ENCODE results near the gene NTN5. TPM values are rescaled to one million over a fixed set of nuclear protein-coding genes. Genes with fewer than 3 reads are reported as not detected.
A peak's percentile ranks its signal among the peaks of the same experiment; 100 is the strongest.

Gene NTN5
- total RNA-seq, 3 donors from 2014 or later (not counting 1 experiment from before 2014, with no cell fraction given): 1.3 to 3.4 (median 2.1) TPM

DNA sequence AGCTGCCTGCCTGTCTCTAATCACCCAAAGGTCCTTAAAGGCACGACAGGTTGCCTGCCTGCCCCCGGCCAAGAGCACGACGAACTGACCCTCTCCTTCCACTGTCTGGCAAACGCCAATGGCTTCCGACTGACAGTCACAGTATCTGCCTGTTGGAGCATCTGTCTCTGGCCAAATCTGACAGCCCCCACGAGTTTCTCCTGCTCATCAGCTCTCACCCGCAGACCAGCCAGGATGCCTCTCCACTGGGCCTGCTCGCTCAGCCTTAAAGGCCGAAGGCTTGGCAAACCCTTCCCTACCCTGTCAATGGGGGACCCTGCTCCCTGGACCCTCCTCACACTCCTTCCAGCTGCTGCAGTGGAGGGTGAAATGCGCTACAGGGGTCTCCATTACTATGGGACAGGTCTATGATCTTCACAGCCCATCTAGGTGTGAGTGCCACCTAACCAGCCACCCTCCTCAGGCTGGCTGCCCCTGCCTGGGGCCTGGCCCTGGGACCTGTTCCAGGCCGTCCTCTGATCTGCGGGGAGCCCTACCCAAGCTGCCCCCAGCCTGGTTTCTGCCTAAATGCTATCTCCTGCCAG lies 58.9 kb downstream of the NTN5 start:
- H3K27ac ChIP-seq (ENCODE audit: low read length): no peak overlapping the region
- no peak overlapping the region for H3K4me3 ChIP-seq (ENCODE audit: low read length)
- Mint-ChIP-seq H3K27ac (peak overlapping the region; percentile 59 to 63), H3K9me3 (no peaks in the 10 kb centered on the region), H3K4me1 (peaks cover 22 to 27% of the 10 kb centered on the region in 2 donors), H3K4me3 (no peak overlapping the region), H3K36me3 (no peaks in the 10 kb centered on the region), H3K27me3 (ENCODE audit: low read depth in 2 of 2) (no peaks in the 10 kb centered on the region)
- no peak for ATAC-seq
- intact Hi-C loops (cut with micrococcal nuclease): no loop called here
- H3K4me1 ChIP-seq (ENCODE audit: control insufficient read depth, insufficient read depth, low read length): peaks cover 28% of the 10 kb centered on the region
- WGBS (ENCODE audit: insufficient coverage): 85% methylated on average over 13 of the region's 13 CpGs
- H3K9me3 ChIP-seq (ENCODE audit: control insufficient read depth, insufficient read depth, low read length): no peaks in the 10 kb centered on the region
- TF ChIP-seq, protein P1, sequence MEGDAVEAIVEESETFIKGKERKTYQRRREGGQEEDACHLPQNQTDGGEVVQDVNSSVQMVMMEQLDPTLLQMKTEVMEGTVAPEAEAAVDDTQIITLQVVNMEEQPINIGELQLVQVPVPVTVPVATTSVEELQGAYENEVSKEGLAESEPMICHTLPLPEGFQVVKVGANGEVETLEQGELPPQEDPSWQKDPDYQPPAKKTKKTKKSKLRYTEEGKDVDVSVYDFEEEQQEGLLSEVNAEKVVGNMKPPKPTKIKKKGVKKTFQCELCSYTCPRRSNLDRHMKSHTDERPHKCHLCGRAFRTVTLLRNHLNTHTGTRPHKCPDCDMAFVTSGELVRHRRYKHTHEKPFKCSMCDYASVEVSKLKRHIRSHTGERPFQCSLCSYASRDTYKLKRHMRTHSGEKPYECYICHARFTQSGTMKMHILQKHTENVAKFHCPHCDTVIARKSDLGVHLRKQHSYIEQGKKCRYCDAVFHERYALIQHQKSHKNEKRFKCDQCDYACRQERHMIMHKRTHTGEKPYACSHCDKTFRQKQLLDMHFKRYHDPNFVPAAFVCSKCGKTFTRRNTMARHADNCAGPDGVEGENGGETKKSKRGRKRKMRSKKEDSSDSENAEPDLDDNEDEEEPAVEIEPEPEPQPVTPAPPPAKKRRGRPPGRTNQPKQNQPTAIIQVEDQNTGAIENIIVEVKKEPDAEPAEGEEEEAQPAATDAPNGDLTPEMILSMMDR (IDR thresholded peaks at IDR 0.05): no peak
- peaks cover 33% of the 10 kb centered on the region for H3K36me3 ChIP-seq (ENCODE audit: control insufficient read depth, insufficient read depth, low read length)
- DNase-seq: no peak
- no peaks in the 10 kb centered on the region for H3K27me3 ChIP-seq (ENCODE audit: control insufficient read depth, insufficient read depth, low read length)

GRCh38 chr19:48613024-48613851 lies 59.6 kb downstream of the NTN5 start:
- peaks cover 33% of the 10 kb centered on the region for H3K36me3 ChIP-seq (ENCODE audit: control insufficient read depth, insufficient read depth, low read length)
- TF ChIP-seq, protein P1 (IDR thresholded peaks at IDR 0.05): no peak
- Mint-ChIP-seq H3K27me3 (ENCODE audit: low read depth in 2 of 2) (no peaks in the 10 kb centered on the region), H3K36me3 (no peaks in the 10 kb centered on the region), H3K27ac (peak overlapping the region in 1 of 2 donors; percentile 59), H3K9me3 (no peaks in the 10 kb centered on the region), H3K4me1 (peaks cover 15 to 24% of the 10 kb centered on the region in 2 donors), H3K4me3 (no peak overlapping the region)
- H3K4me3 ChIP-seq (ENCODE audit: low read length): no peak overlapping the region
- H3K27ac ChIP-seq (ENCODE audit: low read length): no peak overlapping the region
- DNase-seq: no peak
- 90% methylated on average over 39 of the region's 39 CpGs for WGBS (ENCODE audit: insufficient coverage)
- peak in 1 of 3 donors; percentile 7 for ATAC-seq
- H3K4me1 ChIP-seq (ENCODE audit: control insufficient read depth, insufficient read depth, low read length): peaks cover 28% of the 10 kb centered on the region
- intact Hi-C loops (cut with micrococcal nuclease): no loop called here
- no peaks in the 10 kb centered on the region for H3K9me3 ChIP-seq (ENCODE audit: control insufficient read depth, insufficient read depth, low read length)
- no peaks in the 10 kb centered on the region for H3K27me3 ChIP-seq (ENCODE audit: control insufficient read depth, insufficient read depth, low read length)

- no peaks in the 10 kb centered on the region for H3K36me3 Mint-ChIP-seq
- ATAC-seq (no peak), DNase-seq (no peak)
- 96% methylated on average over 14 of the region's 14 CpGs for WGBS (ENCODE audit: insufficient coverage)
- H3K4me1 Mint-ChIP-seq: peaks cover 1 to 12% of the 10 kb centered on the region in 2 donors
- Histone ChIP-seq H3K27ac (ENCODE audit: low read length) (no peak overlapping the region), H3K27me3 (ENCODE audit: control insufficient read depth, insufficient read depth, low read length) (no peaks in the 10 kb centered on the region), H3K4me1 (ENCODE audit: control insufficient read depth, insufficient read depth, low read length) (peaks cover 15% of the 10 kb centered on the region), H3K9me3 (ENCODE audit: control insufficient read depth, insufficient read depth, low read length) (no peaks in the 10 kb centered on the region), H3K4me3 (ENCODE audit: low read length) (no peak overlapping the region), H3K36me3 (ENCODE audit: control insufficient read depth, insufficient read depth, low read length) (peaks cover 23% of the 10 kb centered on the region)
- no peak overlapping the region for H3K4me3 Mint-ChIP-seq
- intact Hi-C loops (cut with micrococcal nuclease): no loop called here
- no peaks in the 10 kb centered on the region for H3K27me3 Mint-ChIP-seq (ENCODE audit: low read depth in 2 of 2)
- no peak overlapping the region for H3K27ac Mint-ChIP-seq
- TF ChIP-seq, protein P1 (IDR thresholded peaks at IDR 0.05): no peak
- H3K9me3 Mint-ChIP-seq: no peaks in the 10 kb centered on the region
Measured at GRCh38 chr19:48611872-48612271, 60.9 kb downstream of the NTN5 start.

Other genes with a start within 250 kb of the NTN5 start
- 10 to 100 TPM; 14.2 to 29.0 (median 16.7) TPM for gene GRWD1, start 227.0 kb downstream of the NTN5 start, total RNA-seq
- gene KCNJ14, start 217.4 kb downstream of the NTN5 start, total RNA-seq: 1 to 10 TPM in 1 of 3 donors, under 1 TPM in 2; 0.77 to 1.2 (median 0.85) TPM
- gene CYTH2, start 203.6 kb downstream of the NTN5 start, total RNA-seq: 10 to 100 TPM; 38.5 to 44.1 (median 39.2) TPM
- 1 to 10 TPM in 2 of 3 donors, under 1 TPM in 1; 0.64 to 2.9 (median 1.9) TPM for gene LMTK3, start 161.2 kb downstream of the NTN5 start, total RNA-seq
- gene SULT2B1, start 120.8 kb downstream of the NTN5 start, total RNA-seq: under 1 TPM in 1 of 3 donors, not detected in 2; 0.40 TPM
- not detected for gene SPACA4, start 66.3 kb downstream of the NTN5 start, total RNA-seq
- gene FAM83E, start 57.9 kb downstream of the NTN5 start, total RNA-seq: 1 to 10 TPM in 2 of 3 donors, under 1 TPM in 1; 0.70 to 1.3 (median 1.1) TPM
- gene RPL18, start 53.8 kb downstream of the NTN5 start, total RNA-seq: 1,000 to 10,000 TPM in 2 of 3 donors, 100 to 1,000 TPM in 1; 900 to 1,086 (median 1,066) TPM
- gene SPHK2, start 53.5 kb downstream of the NTN5 start, total RNA-seq: 10 to 100 TPM; 18.6 to 28.3 (median 23.2) TPM
- gene DBP, start 35.6 kb downstream of the NTN5 start, total RNA-seq: 10 to 100 TPM; 16.4 to 31.2 (median 24.3) TPM
- gene CA11, start 26.8 kb downstream of the NTN5 start, total RNA-seq: 10 to 100 TPM in 2 of 3 donors, 1 to 10 TPM in 1; 9.2 to 11.9 (median 11.0) TPM
- gene FUT2, start 23.0 kb upstream of the NTN5 start, total RNA-seq: not detected
- 1 to 10 TPM in 1 of 3 donors, under 1 TPM in 2; 0.56 to 1.2 (median 0.98) TPM for gene MAMSTR, start 46.7 kb upstream of the NTN5 start, total RNA-seq
- gene RASIP1, start 67.6 kb upstream of the NTN5 start, total RNA-seq: not detected
- gene IZUMO1, start 73.9 kb upstream of the NTN5 start, total RNA-seq: not detected
- gene FUT1, start 79.6 kb upstream of the NTN5 start, total RNA-seq: under 1 TPM in 1 of 3 donors, not detected in 2; 0.18 TPM
- not detected for gene FGF21, start 82.5 kb upstream of the NTN5 start, total RNA-seq
- gene BCAT2, start 138.0 kb upstream of the NTN5 start, total RNA-seq: 10 to 100 TPM; 11.4 to 14.5 (median 12.1) TPM
- under 1 TPM in 1 of 3 donors, not detected in 2; 0.75 TPM for gene HSD17B14, start 163.5 kb upstream of the NTN5 start, total RNA-seq
- gene PLEKHA4, start 195.6 kb upstream of the NTN5 start, total RNA-seq: 1 to 10 TPM; 2.5 to 6.5 (median 5.2) TPM
- gene PPP1R15A, start 199.4 kb upstream of the NTN5 start, total RNA-seq: 1,000 to 10,000 TPM in 2 of 3 donors, 100 to 1,000 TPM in 1; 942 to 1,308 (median 1,174) TPM
- not detected for gene TULP2, start 225.7 kb upstream of the NTN5 start, total RNA-seq
- 100 to 1,000 TPM; 163 to 192 (median 171) TPM for gene NUCB1, start 227.3 kb upstream of the NTN5 start, total RNA-seq